OCI-LY7 (cell line): ENCODE results near the gene CNTNAP1. TPM values are rescaled to one million over a fixed set of nuclear protein-coding genes. Genes with fewer than 3 reads are reported as not detected.
A peak's percentile ranks its signal among the peaks of the same experiment; 100 is the strongest.
"Not testable (repeated sequence)": the region's sequence is repeated elsewhere in the genome, so short reads cannot be mapped to it uniquely, and the experiment has no call there.

ENCODE experiments used
- BruUV-seq: library from RNA; stranded (reverse); fragments of 400-500 nt; replicated peaks from 2 replicates; lab custom pipeline; 2021; lab: Mats Ljungman, UMichigan
- CTCF ChIA-PET: fragments of 300-600 bp; sonication (Branson Sonifier 250); formaldehyde crosslinking; loops from one replicate; lab custom pipeline; 2022; ENCODE audit warnings: antibody characterized with exemption; ENCODE audit not compliant: unreplicated experiment; lab: Charles Lee
- POLR2A ChIA-PET: fragments of 300-600 bp; sonication (Branson Sonifier 250); formaldehyde crosslinking; loops from one replicate; lab custom pipeline; 2022; ENCODE audit warnings: antibody characterized with exemption; lab: Charles Lee
- DNase-seq: peaks from one replicate; pipeline ENCODE4 v3.0.0-alpha.2; 2015; ENCODE audit warnings: low spot score
- H2AFZ ChIP-seq: fragments of 200-600 bp; sonication (generic), shearing (Covaris generic); 2 replicates; pipeline ENCODE4 v1.6.1; 2014; ENCODE audit warnings: mild to moderate bottlenecking, antibody characterized with exemption, low read length, moderate library complexity
- H3K27ac ChIP-seq: fragments of 200-600 bp; sonication (generic); 2 replicates; pipeline ENCODE4 v1.5.1; 2014; ENCODE audit warnings: mixed run types, low read depth, mild to moderate bottlenecking, moderate library complexity, low read length, inconsistent platforms; ENCODE audit not compliant: poor library complexity, severe bottlenecking
- H3K36me3 ChIP-seq: fragments of 200-600 bp; sonication (generic); 2 replicates; pipeline ENCODE4 v1.6.1; 2014; ENCODE audit warnings: mild to moderate bottlenecking, antibody characterized with exemption, low read length, moderate library complexity, mixed read lengths; ENCODE audit not compliant: insufficient read depth
- H3K4me1 ChIP-seq: fragments of 200-600 bp; sonication (generic); 2 replicates; pipeline ENCODE4 v1.5.1; 2014; ENCODE audit warnings: mild to moderate bottlenecking, low read length; ENCODE audit not compliant: insufficient read depth, poor library complexity, severe bottlenecking
- H3K4me2 ChIP-seq: fragments of 200-600 bp; sonication (generic); 2 replicates; pipeline ENCODE4 v1.6.1; 2014; ENCODE audit warnings: mild to moderate bottlenecking, low read length
- H3K4me3 ChIP-seq: fragments of 200-600 bp; sonication (generic); 2 replicates; pipeline ENCODE4 v1.5.1; 2014; ENCODE audit warnings: mild to moderate bottlenecking, low read depth, low read length; ENCODE audit not compliant: poor library complexity, severe bottlenecking
- H3K79me2 ChIP-seq: fragments of 200-600 bp; sonication (generic); 2 replicates; pipeline ENCODE4 v1.6.1; 2016; ENCODE audit warnings: low read depth, mild to moderate bottlenecking, low read length, moderate library complexity, mixed read lengths; ENCODE audit not compliant: insufficient read depth
- H3K9me2 ChIP-seq: fragments of 200-600 bp; sonication (generic); 2 replicates; pipeline ENCODE4 v1.6.1; 2016; ENCODE audit warnings: mild to moderate bottlenecking, low read length, mixed read lengths; ENCODE audit not compliant: insufficient read depth
- H3K9me3 ChIP-seq: fragments of 200-600 bp; sonication (generic); 2 replicates; pipeline ENCODE4 v1.6.1; 2014; ENCODE audit warnings: mild to moderate bottlenecking, mixed run types, low read length, mixed read lengths
- H4K20me1 ChIP-seq: fragments of 200-600 bp; sonication (generic); 2 replicates; pipeline ENCODE4 v1.6.1; 2014; ENCODE audit warnings: mild to moderate bottlenecking, antibody characterized with exemption, low read length, moderate library complexity, mixed read lengths; ENCODE audit not compliant: insufficient read depth
- CTCF ChIP-seq: fragments of 200-600 bp; sonication (generic); conservative IDR thresholded peaks from 2 replicates; pipeline ENCODE4 v1.5.1; 2014; ENCODE audit warnings: mild to moderate bottlenecking, antibody characterized with exemption, low read length, moderate library complexity, mixed read lengths
- EZH2phosphoT487 ChIP-seq: fragments of 200-600 bp; sonication (generic); IDR thresholded peaks from 2 replicates; pipeline ENCODE4 v1.6.1; 2018; ENCODE audit warnings: low read depth, borderline replicate concordance, mild to moderate bottlenecking, mixed run types, antibody characterized with exemption, low read length, moderate library complexity, mixed read lengths
- intact Hi-C: fragments of 100-400 bp; cut with micrococcal nuclease; formaldehyde crosslinking; loops from one replicate; pipeline ENCODE4 v1.10.0; 2022; ENCODE audit not compliant: unreplicated experiment
- total RNA-seq, 2 experiments: library from RNA; depleted of rRNA in 1 of 2; stranded (reverse); fragments of >200 nt in 1 of 2; shearing (Covaris generic) in 1 of 2; gene quantifications; 2 replicates each; pipeline ENCODE4 v1.2.3, GENCODE V29; 2014 to 2022

The CNTNAP1 gene
- total RNA-seq, 2 experiments from 2014 or later, result 1.0 to 6.8 TPM

GRCh38 chr17:42725143-42725542, 42.8 kb downstream of the CNTNAP1 start:
- Histone ChIP-seq H3K9me3 (no peaks in the 10 kb centered on the region), H3K4me1 (no peaks in the 10 kb centered on the region), H3K9me2 (no peaks in the 10 kb centered on the region), H3K36me3 (peaks cover 62% of the 10 kb centered on the region), H3K27ac (no peak overlapping the region), H3K4me2 (no peak overlapping the region), H3K79me2 (no peaks in the 10 kb centered on the region), H2AFZ (no peak overlapping the region), H4K20me1 (no peaks in the 10 kb centered on the region), H3K4me3 (no peak overlapping the region)
- intact Hi-C loops, result no loop called here
- TF ChIP-seq EZH2phosphoT487 (no peak), CTCF (no peak)
- CTCF ChIA-PET, result interaction anchor here (1.2 kb wide), 1 partner anchor 38 kb away, joined by 4 read pairs; no protein-coding TSS in a partner anchor
- POLR2A ChIA-PET, result interaction anchor here (0.6 kb wide), 2 partner anchors 8 to 288 kb away, joined by 4 to 5 read pairs; no protein-coding TSS in a partner anchor
- no TSS peak for BruUV-seq
- no peak for DNase-seq

DNA sequence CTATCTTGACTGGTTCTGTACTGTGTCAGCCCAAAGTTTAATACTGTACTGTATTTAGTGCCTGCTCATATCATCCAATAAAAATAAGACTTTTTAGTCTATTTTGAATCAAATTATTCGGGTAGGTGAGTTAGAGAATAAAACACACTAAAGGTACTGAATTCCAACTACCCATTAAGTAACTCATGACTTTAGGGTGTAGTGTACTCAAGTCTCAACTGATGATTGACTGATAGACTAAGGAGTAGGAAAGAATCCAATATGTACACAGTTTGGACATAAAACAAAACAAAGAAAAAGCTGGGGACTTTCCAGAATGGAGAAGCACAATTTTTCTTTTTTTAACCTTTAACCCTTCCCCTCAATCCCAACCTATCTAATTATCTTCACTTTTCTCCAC, 58.4 kb downstream of the CNTNAP1 start:
- intact Hi-C loops, result no loop called here
- no TSS peak for BruUV-seq
- H3K79me2 ChIP-seq, result peaks cover 19% of the 10 kb centered on the region

GRCh38 chr17:42742916-42743315, 60.6 kb downstream of the CNTNAP1 start:
- H3K4me1 ChIP-seq, result peaks cover 25% of the 10 kb centered on the region
- BruUV-seq, H2AFZ ChIP-seq, DNase-seq, H3K9me2 ChIP-seq, CTCF ChIA-PET, intact Hi-C loops, H4K20me1 ChIP-seq, H3K36me3 ChIP-seq, H3K9me3 ChIP-seq, H3K27ac ChIP-seq, H3K4me3 ChIP-seq: not testable (repeated sequence)
- H3K79me2 ChIP-seq, result peaks cover 19% of the 10 kb centered on the region
- POLR2A ChIA-PET, result interaction anchor here (0.7 to 1.1 kb wide), 4 partner anchors 9 to 255 kb away, joined by 3 read pairs; partner anchors contain the start of gene G6PC1
- H3K4me2 ChIP-seq, result peak overlapping the region; percentile 83

More for the DNA sequence above, 58.4 kb downstream of the CNTNAP1 start:
- DNase-seq, result no peak
- POLR2A ChIA-PET, result interaction anchor here (0.7 kb wide), 1 partner anchor 12 kb away, joined by 4 read pairs; no protein-coding TSS in a partner anchor
- H3K27ac ChIP-seq, result no peak overlapping the region
- TF ChIP-seq EZH2phosphoT487 (no peak), CTCF (no peak)
- no peak overlapping the region for H3K4me3 ChIP-seq
- H3K36me3 ChIP-seq, result peaks cover 4% of the 10 kb centered on the region; the same call in 1 of the 2 replicates
- no peaks in the 10 kb centered on the region for H4K20me1 ChIP-seq
- CTCF ChIA-PET, result no interaction called here
- no peak overlapping the region for H2AFZ ChIP-seq
- peaks cover 35% of the 10 kb centered on the region for H3K4me1 ChIP-seq
- H3K9me2 ChIP-seq, result no peaks in the 10 kb centered on the region
- H3K4me2 ChIP-seq, result no peak overlapping the region
- H3K9me3 ChIP-seq, result no peaks in the 10 kb centered on the region
